A673 (cell line): ENCODE data around the gene PARP6.

Experiments
- EZH2 ChIP-seq: fragments of 200-600 bp; sonication (generic); IDR thresholded peaks from 2 replicates; pipeline ENCODE4 v1.6.1; 2017; ENCODE audit warnings: borderline replicate concordance, low read depth, mild to moderate bottlenecking, mixed read lengths, antibody characterized with exemption, low read length; ENCODE audit not compliant: poor library complexity, severe bottlenecking
- TF ChIP-seq, protein P1 (sequence below): fragments of 300-800, 200-600 bp; sonication (generic); conservative IDR thresholded peaks from 2 replicates; pipeline ENCODE4 v1.5.1; 2017; ENCODE audit warnings: low read depth, mild to moderate bottlenecking, antibody characterized with exemption, low read length, moderate library complexity, mixed read lengths

DNA sequence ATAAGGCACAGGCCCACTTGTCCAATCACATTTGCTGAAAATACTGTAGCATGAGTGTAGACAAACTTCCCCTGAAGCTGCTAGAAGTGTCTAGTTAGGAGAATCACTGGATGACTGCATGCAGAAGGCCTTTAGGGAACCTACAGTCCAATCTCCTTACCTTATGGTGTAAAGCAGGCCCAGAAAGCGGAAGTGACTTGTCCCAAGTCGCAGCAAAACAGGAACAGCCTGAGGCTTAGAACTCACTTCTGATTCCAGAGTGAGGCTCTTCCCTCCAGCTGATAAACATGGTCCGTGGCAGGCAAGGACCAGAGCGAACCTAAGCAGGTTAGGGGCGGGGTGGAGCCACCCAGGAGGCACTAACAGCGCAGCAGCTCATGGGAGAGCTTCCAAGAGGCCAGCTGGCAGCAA is 77.2 kb downstream of the PARP6 start:
- TF ChIP-seq, protein P1, sequence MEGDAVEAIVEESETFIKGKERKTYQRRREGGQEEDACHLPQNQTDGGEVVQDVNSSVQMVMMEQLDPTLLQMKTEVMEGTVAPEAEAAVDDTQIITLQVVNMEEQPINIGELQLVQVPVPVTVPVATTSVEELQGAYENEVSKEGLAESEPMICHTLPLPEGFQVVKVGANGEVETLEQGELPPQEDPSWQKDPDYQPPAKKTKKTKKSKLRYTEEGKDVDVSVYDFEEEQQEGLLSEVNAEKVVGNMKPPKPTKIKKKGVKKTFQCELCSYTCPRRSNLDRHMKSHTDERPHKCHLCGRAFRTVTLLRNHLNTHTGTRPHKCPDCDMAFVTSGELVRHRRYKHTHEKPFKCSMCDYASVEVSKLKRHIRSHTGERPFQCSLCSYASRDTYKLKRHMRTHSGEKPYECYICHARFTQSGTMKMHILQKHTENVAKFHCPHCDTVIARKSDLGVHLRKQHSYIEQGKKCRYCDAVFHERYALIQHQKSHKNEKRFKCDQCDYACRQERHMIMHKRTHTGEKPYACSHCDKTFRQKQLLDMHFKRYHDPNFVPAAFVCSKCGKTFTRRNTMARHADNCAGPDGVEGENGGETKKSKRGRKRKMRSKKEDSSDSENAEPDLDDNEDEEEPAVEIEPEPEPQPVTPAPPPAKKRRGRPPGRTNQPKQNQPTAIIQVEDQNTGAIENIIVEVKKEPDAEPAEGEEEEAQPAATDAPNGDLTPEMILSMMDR: no peak
- TF ChIP-seq EZH2: no peak
